T-helper 1 cell treated with Interleukin-12 subunit alpha and Interleukin-12 subunit beta and Interleukin-4 antibody, amounts not matched to agents 30 ng/mL and 1 ng/mL, for 36 hours (primary cell): ENCODE measurements around the gene CNTLN. TPM values are rescaled to one million over a fixed set of nuclear protein-coding genes. Genes with fewer than 3 reads are reported as not detected.
"Not testable (repeated sequence)": the region's sequence is repeated elsewhere in the genome, so short reads cannot be mapped to it uniquely, and the experiment has no call there.

Source experiments
- intact Hi-C: fragments of 100-400 bp; cut with micrococcal nuclease; formaldehyde crosslinking; loops from one replicate; pipeline ENCODE4 v1.15.1; 2024
- total RNA-seq: library from RNA; stranded (reverse); gene quantifications from 2 replicates; pipeline ENCODE4 v1.2.3, GENCODE V29; 2022

Gene CNTLN
- total RNA-seq, 1 donor from 2014 or later = 1.6 TPM

GRCh38 chr9:17185481-17186029 is 50.7 kb downstream of the CNTLN start:
- intact Hi-C loops = no loop called here

GRCh38 chr9:17191082-17191481 is 56.2 kb downstream of the CNTLN start:
- intact Hi-C loops = no loop called here

- intact Hi-C loops = no loop called here
Observed at GRCh38 chr9:17204611-17205152, 69.8 kb downstream of the CNTLN start.

GRCh38 chr9:17216011-17216410 is 81.2 kb downstream of the CNTLN start:
- intact Hi-C loops = no loop called here

GRCh38 chr9:17216646-17217045 is 81.8 kb downstream of the CNTLN start:
- intact Hi-C loops = no loop called here

- intact Hi-C loops = no loop called here
Observed at GRCh38 chr9:17217272-17217671, 82.4 kb downstream of the CNTLN start.

- intact Hi-C loops = no loop called here
Observed at GRCh38 chr9:17219261-17219660, 84.4 kb downstream of the CNTLN start.

- intact Hi-C loops = no loop called here
Observed at GRCh38 chr9:17222932-17223331, 88.1 kb downstream of the CNTLN start.

- intact Hi-C loops = no loop called here
Observed at GRCh38 chr9:17225407-17225806, 90.6 kb downstream of the CNTLN start.

GRCh38 chr9:17229945-17230560 is 95.2 kb downstream of the CNTLN start:
- intact Hi-C loops = no loop called here

GRCh38 chr9:17230646-17231045 is 95.8 kb downstream of the CNTLN start:
- intact Hi-C loops = no loop called here

- intact Hi-C loops = no loop called here
Observed at GRCh38 chr9:17236147-17236546, 101.3 kb downstream of the CNTLN start.

- intact Hi-C loops = no loop called here
Observed at GRCh38 chr9:17246770-17247169, 111.9 kb downstream of the CNTLN start.

- intact Hi-C loops = no loop called here
Observed at GRCh38 chr9:17251100-17251499, 116.3 kb downstream of the CNTLN start.

GRCh38 chr9:17268531-17269188 is 133.8 kb downstream of the CNTLN start:
- intact Hi-C loops = not testable (repeated sequence)

GRCh38 chr9:17269799-17270198 is 135.0 kb downstream of the CNTLN start:
- intact Hi-C loops = no loop called here

GRCh38 chr9:17272536-17272935 is 137.7 kb downstream of the CNTLN start:
- intact Hi-C loops = no loop called here

- intact Hi-C loops = loop anchor here (1.0 kb wide), 1 partner anchor 12 kb away; no protein-coding TSS in a partner anchor
Observed at GRCh38 chr9:17280350-17281012, 145.6 kb downstream of the CNTLN start.

GRCh38 chr9:17290673-17291072 is 155.8 kb downstream of the CNTLN start:
- intact Hi-C loops = not testable (repeated sequence)

- intact Hi-C loops = loop anchor here (1.0 kb wide), 1 partner anchor 11 kb away; no protein-coding TSS in a partner anchor
Observed at GRCh38 chr9:17291766-17292165, 156.9 kb downstream of the CNTLN start.

GRCh38 chr9:17293685-17294084 is 158.8 kb downstream of the CNTLN start:
- intact Hi-C loops = no loop called here
